Stimulated activated CD8-positive, alpha-beta memory T cell treated with anti-CD3 and anti-CD28 coated beads, Interleukin-4, amount 100 ng/mL, for 24 hours (primary cell): ENCODE measurements around the gene CALB2.
"Not testable (repeated sequence)": the region's sequence is repeated elsewhere in the genome, so short reads cannot be mapped to it uniquely, and the experiment has no call there.

ENCODE experiments used
- DNase-seq: peaks from one replicate; pipeline ENCODE4 v3.0.0-alpha.2; 2020; ENCODE audit warnings: low read depth

Gene CALB2

DNA sequence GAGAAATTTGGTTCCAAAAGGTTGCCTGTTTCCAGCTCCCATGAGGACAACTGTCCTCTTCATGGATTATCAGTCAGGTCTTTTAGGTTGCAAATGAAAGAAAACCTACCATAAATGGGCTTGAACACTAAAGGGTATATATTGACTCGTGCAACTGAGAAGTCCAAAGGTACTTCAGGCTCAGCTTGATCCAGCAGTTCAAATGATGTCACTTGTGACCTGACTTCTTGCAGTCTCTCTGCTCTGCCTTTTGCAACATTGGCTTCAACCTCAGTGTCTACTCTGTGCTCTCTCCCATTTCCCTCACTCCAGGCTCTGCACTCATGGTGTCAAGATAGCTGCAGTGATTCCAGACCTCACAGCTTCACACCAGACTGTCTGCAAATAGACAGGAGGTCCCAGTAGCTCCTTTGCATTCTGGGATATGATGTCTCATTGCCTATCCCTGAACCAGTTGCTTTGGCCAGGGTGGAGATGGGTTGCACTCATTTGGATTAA, 5.5 kb upstream of the CALB2 start:
- no peak for DNase-seq

DNA sequence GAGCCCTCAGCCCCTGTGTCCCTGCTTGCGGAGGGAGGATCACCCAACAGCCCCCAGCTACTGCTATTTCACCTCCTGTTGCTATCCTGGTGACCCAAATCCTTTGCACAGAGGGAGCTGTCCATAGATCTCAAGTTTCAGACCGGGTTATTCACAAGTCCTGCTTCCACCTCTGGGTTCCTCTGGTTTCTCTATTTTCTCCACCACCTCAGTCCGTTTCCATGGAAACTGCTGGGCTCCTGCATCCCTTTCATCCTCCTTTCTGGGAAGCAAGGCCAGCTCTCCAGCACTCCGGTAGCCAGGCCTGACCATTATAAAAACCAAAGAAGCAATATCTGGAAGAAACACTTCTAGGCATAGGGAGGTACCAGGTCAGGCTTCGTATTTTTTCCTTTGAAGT, 4.8 kb upstream of the CALB2 start:
- DNase-seq = no peak

DNA sequence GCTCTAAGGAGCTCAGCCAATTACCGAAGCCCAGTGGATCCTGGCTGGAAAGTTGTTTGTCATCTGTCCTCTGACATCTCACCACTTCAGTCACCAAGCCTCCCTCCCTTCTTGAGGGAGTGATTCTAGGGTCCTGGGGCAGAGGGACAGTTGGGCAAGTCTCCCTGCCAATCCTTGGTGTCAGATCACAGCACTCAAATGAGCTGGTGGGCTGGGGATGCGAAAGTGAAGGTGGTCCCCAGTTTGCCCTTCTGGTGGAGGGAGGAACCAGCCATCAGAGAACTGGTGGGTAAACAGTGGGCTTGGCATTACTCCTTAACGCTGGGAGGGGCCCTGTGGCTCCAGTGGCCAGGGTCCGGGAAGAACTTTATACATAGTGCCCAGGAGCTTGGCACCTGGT, 4.4 kb upstream of the CALB2 start:
- DNase-seq = no peak

DNA sequence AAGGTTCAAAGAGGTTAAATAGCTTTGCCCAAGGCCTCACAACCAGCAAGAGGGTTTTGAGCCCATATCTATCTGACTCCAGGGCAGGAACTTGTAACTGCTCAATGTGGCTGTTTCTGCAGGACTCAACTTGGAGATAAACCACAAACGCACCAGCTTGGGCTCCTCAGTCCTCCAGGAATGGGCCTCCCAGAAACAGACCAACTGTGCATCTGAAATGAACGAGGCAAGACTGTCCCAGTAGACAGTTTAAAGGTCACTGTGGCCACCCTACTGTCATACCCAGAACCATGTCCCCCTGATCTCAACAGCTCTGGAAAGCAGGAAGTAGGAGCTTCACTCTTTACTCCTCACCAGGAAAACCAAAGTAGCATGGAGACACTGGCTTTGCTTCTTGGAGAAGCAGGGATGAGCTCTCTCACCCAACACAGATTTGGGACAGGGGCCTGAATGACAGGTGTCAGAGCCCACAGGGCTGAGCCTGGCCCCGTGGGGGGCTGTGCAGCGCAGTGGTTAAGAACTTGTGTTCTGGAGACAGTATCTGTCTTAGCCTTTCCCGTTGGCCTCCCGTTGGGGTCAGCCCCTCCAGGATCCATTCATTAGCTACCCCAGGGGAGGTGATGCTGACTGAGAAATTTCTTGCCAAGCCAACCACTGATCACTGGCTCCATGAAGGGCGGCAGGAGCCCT, 2.3 kb upstream of the CALB2 start:
- no peak for DNase-seq

DNA sequence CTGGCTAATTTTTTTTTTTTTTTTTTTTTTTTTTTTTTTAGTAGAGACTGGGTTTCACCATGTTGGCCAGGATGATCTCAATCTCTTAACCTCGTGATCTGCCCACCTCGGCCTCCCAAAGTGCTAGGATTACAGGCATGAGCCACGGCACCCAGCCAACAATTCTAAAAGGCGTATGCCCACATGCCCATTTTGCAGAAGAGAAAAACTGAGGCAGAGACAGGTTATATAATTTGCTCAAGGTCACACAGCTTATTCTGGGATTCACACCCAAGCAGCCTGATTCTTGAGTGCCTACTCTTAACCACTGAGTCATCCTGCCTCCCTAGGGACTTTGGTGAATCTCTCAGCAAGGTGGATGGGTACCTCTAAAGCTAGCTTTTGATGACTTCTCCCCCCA, 1.6 kb upstream of the CALB2 start:
- DNase-seq = not testable (repeated sequence)

DNA sequence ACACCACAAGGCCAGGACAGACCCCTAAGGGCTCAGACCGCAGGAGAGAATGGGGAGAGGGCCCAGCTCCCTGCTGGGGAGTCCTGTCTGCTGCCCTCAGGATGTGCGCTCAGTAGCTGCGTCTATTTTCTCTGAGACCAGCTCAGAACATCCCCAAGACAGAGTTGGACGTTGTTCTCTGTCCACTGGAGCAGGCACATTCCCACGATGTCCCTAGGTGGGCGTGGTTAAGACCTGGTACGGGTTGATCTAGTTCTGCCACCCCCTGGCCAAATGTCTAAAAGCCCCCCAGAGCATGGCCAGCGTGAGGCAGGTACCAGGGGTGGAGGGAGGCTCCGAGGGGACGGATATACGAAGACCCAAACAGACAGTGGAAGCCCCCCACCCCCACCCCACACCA, 842 bp upstream of the CALB2 start:
- no peak for DNase-seq

DNA sequence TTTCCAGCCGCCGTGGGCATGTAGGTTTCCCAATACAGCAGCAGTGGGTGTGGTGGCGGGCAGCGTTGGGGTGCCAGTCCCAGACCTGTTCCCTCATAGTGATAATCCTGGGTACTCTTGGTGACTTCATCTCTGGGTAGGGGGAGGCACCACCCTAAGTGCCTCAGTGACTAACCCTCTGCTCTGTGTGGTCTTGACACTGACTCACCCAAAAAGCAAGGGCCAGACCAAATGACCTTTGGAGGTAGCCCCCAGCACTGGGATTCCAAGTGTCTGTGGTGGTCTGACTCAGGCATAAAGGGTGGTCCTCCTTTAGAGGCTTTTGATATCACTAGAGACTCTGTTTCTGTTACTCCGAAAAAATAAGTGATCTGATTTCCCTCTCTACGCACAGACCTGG, 908 bp downstream of the CALB2 start:
- DNase-seq = no peak

DNA sequence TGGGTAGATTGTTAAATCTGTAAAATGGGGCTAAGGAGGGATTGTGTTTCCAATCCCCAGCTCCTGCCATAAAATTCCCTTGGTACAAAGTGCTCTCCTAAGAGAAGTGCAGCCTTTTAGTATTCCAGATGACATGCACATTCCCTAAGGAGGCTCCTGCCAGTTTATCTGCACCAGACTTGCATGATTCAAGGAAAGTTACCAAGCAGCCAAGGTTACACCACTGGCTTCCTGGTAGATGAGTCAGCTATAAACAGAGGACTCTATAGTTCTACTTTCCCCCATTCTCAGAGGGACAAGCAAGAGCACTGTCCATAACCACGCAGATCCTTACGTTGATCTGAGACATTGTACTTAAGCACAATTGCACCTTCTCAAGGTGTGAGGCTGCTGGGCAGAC, 1.9 kb downstream of the CALB2 start:
- DNase-seq = no peak

DNA sequence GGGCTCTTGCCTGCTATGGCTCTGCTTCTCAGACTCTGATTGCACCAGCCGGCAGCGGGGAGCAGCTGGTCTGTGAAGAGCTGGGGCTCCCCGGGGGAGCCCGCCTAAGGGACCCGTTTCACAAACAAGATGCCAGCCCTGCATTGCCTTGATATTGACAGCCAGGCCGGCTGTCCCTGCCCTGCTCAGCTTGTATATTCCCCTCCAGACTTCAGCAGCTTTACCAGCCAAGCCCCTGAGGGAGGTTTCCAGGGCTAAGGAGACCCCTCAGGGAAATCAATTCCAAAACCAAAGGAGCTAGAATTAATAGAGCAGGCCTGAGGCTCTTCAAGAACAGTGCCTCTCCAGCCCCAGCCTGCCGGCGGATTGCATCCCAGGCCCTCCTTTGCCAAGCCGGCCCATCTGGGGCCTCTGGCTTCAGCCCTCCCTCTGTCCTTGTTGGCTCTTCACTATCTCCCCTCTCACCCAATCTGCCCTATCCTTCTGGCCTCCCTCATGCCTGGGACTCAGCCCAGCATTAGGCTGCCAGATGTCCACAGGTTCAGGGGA, 5.7 kb downstream of the CALB2 start:
- no peak for DNase-seq

DNA sequence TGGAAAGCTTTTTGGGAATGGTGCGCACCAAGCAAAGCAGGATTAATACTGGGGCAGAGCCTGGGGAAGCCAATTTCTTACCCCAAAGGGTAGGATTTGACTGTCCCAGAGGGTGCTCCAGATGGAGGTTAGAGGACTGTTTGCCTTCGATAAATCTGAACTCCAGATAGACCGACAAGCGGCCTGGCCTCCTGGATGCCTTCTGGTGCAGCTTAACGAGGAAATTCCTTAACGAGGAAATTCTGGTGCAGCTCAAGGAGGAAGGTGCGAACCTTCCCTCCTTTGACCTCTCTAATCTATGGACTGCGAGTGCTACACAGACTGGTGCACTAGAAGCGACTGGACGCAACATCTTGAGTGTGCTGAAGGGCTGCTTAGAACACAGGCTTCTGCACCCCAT, 6.5 kb downstream of the CALB2 start:
- no peak for DNase-seq

DNA sequence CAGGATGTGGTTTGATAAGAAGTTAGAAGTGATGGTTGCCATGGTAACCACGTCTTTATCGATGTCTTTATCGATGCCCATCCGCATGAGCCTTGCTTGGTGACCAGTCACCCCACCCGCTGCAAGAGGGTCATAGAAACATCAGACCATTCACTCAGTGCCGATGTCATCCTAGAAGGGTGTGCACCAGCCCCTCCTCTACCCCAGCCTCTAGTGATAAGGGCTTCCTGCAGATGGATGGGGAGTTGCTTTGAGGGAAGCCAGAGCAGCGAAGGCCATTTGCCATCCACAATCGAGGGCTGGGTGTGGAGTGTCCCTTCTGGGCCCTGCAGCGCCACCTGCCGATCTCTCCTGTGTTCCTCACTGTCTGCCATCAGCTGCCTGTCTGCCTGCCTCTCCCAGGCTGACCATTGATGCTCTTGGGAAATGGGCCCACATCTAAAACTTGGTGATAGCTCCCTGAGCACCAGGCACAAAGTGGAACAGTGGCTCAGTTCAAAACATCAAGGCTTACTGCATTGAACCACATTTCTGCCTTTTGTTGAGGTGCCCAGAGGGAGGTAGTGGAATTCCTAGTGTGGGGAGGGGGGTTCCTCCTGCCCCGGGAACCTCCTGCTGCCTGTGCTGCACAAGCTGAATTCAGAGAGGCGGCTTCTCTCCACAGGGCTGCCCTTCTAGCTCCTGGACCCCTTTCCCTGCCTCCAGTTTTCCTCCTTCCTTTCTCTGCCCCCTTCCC, 8.9 kb downstream of the CALB2 start:
- peak; percentile 5 for DNase-seq

DNA sequence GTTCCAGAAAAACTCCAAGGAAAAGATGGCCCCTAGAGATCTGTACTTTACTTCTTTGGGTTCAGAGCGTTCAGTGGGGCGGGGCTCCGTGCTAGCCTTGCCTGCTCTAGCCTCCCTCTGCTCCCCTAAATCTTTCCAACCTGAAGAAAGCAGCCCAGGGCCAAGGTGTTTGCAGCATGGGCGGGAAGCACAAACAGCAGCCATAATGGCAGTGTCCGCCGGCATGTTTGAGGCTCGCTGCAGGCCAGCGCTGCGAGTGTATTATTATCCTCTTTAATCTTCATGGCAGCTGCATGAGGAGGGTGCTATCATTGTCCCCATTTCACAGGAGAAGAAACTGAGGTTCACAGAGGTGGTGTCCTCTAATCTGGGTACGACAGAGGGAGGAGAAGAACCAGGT, 10.4 kb downstream of the CALB2 start:
- DNase-seq = no peak

DNA sequence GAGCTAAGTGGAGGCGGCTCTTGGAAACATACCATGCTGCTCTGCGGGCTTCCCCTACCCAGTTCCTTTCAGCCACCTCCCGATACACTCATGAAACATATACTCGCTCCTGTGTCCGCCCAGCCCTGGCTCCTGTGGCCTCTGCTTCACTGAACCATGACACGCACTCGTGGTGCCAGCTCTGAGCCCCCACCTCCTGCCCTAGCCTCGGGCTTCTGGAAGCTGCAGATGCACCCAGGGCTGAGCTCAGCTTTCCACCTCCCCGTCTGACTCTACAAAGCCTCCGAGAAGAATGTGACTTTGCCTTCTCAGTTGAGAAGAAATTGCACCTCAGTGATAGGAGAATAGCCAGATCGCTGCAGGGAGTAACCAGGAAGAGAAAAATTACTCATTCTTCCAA, 11.0 kb downstream of the CALB2 start:
- DNase-seq = no peak

DNA sequence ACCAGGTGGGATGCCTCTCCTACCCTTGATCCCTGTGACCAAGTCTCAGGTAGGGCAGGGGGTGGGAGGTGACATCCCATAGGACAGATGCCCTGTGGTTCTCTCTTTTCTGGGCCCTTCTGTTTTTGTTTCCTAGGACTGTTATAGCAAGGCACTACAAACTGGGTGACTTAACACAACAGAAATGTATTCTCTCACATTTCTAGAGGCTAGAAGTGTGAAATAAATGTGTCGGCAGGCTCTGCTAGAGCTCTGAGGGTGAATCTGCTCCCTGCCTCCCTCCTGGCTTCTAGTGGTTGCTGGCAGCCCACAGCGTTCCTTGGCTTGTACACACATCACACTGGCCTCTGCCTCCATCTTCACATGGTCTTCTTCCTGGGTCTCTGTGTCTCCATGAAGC, 12.7 kb downstream of the CALB2 start:
- DNase-seq = no peak

DNA sequence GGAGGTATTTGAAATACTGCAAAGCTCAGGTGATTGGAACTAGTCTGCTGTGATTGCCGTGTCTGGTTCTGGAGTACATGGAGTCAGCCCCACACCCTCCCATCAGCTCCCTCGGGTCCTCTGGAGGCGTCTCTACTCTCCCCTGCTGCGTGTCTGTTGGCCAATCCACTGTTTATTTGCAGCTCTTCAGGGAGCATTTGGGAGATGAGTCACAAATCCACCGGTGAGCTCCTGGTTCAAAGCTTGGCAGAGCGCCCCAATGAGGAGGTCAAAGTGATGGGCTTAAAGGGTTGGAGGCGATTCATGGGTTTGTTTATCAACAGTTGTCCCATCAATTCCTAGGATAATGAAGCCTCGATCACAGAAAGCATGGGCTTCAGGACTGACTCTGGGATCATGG, 14.6 kb downstream of the CALB2 start:
- no peak for DNase-seq

DNA sequence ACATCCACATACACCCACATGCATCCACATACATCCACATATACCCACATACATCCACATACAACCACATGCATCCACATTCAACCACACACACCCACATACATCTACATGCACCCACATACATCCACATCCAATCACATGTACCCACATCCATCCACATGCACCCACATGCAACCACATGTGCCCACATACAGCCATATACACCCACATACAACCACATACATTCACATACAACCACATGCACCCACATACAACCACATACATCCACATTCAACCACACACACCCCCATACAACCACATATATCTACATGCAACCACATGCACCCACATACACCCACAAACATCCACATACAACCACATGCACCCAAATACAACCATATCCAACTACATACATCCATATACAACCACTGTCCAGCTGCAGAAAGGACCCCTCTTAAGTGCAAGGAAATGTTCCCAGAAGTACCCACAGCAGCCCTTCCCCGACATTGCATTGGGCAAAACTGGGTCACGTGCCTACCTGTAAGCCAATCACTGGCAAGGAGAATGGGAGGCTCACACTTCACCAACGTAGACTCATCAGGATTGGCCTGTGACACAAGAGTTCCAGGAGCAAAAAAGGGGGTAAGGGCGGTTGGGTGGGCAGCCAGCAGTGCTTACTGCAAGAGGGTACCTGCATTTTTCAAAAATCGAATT, 18.1 kb downstream of the CALB2 start:
- no peak for DNase-seq

DNA sequence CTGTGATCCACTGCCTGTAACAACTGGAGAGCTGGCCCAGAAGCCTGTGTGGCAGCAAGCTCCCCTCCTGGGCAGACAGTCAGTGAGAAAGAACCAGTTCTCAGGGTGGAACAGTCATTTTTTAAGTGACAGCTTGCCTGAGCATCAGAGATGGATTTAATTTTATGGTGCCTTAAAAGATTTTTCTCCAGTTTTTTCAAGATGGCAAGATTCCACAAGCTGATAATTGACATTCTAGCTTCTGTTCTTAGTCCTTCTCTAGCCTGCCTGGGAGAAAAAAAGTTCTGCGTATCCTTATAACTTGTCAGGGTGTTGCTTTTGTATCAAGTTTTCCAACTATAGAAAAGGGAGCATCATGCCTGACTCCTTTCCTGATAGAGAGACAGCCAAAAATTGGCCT, 21.2 kb downstream of the CALB2 start:
- DNase-seq = no peak

DNA sequence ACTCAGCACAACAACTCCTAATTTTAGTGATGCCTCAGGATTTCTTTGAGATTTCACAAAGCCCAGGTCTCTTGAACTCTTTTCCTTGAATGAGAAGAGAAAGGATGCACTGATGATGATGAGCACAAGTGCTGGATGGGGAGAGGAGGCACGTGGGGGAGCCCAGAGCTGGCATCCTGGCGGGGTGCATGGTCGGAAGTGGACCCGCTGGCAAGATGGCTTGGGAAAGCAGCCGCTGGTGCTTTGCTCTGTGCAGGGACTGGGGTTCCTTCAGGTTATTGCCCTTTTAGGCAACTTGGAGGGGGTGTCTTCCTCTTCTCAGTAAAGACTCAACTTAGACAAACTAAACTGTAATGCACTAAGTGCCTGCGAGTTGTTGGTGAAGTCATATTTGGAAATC, 22.3 kb downstream of the CALB2 start:
- DNase-seq = no peak

DNA sequence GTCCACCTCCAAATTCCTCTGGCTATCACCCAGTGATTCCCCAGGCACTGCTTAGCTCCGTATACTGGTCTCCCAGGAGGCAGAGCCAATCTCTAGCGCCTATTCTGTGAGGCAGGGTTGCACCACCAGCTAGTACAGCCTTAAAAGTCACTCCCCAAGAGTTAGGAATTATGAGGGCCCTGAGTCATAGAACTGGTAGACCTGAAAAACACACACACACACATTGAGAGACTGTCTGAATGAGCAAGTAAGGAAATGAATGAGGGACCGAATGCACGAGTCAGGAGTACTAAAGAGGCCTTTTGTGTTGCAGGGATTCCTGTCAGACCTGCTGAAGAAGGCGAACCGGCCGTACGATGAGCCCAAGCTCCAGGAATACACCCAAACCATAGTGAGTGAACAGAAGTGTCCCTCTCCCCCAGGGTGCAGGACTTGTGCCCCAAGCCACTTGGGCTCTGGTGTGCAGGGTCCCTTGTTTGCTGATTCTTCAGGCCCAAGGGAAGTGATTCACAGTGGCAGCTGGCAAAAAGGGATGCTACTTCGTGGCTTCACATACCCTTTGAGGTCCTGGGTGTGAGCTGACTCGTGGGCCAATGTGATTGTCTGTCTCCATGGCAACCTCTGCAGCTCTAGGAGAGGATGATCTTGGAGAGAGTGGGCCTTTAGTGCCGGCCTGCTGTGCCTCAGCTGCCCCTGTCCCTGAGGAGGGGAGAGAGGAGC, 24.7 kb downstream of the CALB2 start:
- no peak for DNase-seq

DNA sequence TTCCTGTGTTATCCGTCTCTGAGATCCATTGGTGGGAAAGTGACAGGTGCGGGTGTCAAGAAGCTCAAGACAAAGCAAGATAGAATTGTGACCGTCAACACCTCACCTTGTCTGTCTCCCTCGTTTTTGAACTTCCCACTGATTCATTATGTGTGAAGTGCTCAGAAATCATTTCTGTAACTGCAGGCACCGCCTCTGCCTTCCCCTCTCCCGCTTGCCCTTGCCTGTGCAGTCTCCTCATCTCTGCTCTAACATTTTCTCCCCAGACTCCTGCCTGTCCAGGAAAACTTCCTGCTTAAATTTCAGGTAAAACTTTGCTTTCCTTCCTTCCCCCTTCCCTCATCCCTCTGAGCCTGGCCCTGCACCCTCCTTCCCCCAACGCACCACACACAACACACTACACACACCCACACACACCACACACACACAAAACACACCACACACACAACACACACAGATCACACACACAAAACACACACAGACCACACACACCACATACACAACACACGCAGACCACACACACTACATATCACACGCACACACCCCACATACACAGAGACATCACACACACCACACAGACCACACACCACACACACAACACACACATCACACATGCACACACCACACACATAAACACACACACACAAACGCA, 25.7 kb downstream of the CALB2 start:
- DNase-seq = no peak

DNA sequence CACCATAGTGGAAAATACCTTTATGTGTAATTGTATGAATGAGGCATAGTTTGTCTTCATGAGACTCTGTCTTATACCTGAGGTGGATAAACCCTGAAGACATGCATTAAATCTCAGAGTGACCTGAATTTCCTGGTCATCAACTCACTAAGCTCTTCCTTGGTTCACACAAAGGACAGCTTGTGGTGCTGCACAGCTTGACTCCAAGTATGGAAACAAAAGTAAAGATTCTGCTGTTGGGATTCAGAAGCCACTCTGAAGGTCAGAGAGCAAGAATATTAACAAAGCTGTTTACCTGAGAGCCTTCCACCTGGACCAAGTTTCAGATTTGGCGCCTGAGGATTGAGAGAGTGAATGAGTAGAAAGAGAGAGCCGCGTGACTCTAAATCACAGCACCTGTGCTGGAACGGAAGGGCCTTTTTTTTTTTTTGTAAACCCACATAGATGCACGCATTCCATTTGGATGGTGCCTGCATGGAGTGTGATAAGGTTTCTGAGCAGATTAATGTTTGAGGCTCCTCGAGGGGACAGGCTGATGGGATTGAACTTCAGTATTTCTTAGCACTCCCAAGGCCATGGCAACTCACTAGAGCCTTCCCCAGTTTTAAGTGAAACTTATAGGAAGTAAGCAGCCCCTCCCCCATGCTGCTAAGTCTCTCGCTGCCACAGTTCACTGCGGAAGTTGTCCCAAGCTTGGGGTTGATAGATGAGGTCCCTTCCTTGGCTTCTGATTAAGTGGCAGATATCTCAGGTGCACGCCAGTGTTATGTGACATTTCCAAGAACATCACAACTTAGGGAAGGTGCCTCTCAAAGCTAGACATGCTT, 28.7 kb downstream of the CALB2 start:
- no peak for DNase-seq
